Measurements from ENCODE around the gene CDX1. TPM values are rescaled to one million over a fixed set of nuclear protein-coding genes. Genes with fewer than 3 reads are reported as not detected.

CDX1 gene
- total RNA-seq, 2 donors from 2014 or later, result not detected

GRCh38 chr5:150167908-150168307 is 1.3 kb downstream of the CDX1 start:
- Histone ChIP-seq H3K9ac (ENCODE audit: extremely low read depth, low read length, poor library complexity, severe bottlenecking) (no peak overlapping the region), H3K4me3 (ENCODE audit: low read length) (no peak overlapping the region), H3K36me3 (ENCODE audit: control insufficient read depth, insufficient read depth, low read length) (no peaks in the 10 kb centered on the region), H3K27ac (ENCODE audit: low read depth, low read length) (no peak overlapping the region), H3K9me3 (ENCODE audit: control insufficient read depth, low read length) (no peaks in the 10 kb centered on the region), H3K4me1 (ENCODE audit: control insufficient read depth, insufficient read depth, low read length) (peaks cover 3% of the 10 kb centered on the region), H3K27me3 (ENCODE audit: control insufficient read depth, insufficient read depth, low read length, poor library complexity, severe bottlenecking) (peaks cover 71% of the 10 kb centered on the region)
- Mint-ChIP-seq H3K9me3 (no peaks in the 10 kb centered on the region), H3K27me3 (ENCODE audit: insufficient read depth) (peaks cover 88% of the 10 kb centered on the region), H3K36me3 (ENCODE audit: low read depth) (no peaks in the 10 kb centered on the region), H3K4me3 (peak overlapping the region; percentile 36), H3K27ac (no peak overlapping the region), H3K4me1 (peaks cover 24% of the 10 kb centered on the region)
- DNase-seq, result peak; percentile 74
- WGBS, 2 experiments (ENCODE audit: insufficient coverage in 1 of 2, insufficient read length in 1 of 2), result 43 to 56% methylated on average over 10 to 14 of the region's 14 CpGs
- peak; percentile 71 for TF ChIP-seq CTCF (conservative IDR thresholded peaks at IDR 0.05)

GRCh38 chr5:150168864-150169263 is 2.3 kb downstream of the CDX1 start:
- H3K9me3 ChIP-seq (ENCODE audit: control insufficient read depth, low read length), result no peaks in the 10 kb centered on the region
- 61 to 82% methylated on average over 2 to 3 of the region's 3 CpGs for WGBS, 2 experiments (ENCODE audit: insufficient coverage in 1 of 2, insufficient read length in 1 of 2)
- H3K27ac Mint-ChIP-seq, result no peak overlapping the region
- no peak overlapping the region for H3K9ac ChIP-seq (ENCODE audit: extremely low read depth, low read length, poor library complexity, severe bottlenecking)
- H3K4me1 Mint-ChIP-seq, result peaks cover 28% of the 10 kb centered on the region
- peaks cover 91% of the 10 kb centered on the region for H3K27me3 Mint-ChIP-seq (ENCODE audit: insufficient read depth)
- peaks cover 3% of the 10 kb centered on the region for H3K4me1 ChIP-seq (ENCODE audit: control insufficient read depth, insufficient read depth, low read length)
- DNase-seq, result no peak
- no peak for TF ChIP-seq CTCF (conservative IDR thresholded peaks at IDR 0.05)
- no peak overlapping the region for H3K4me3 ChIP-seq (ENCODE audit: low read length)
- H3K36me3 Mint-ChIP-seq (ENCODE audit: low read depth), result no peaks in the 10 kb centered on the region
- H3K27ac ChIP-seq (ENCODE audit: low read depth, low read length), result no peak overlapping the region
- no peaks in the 10 kb centered on the region for H3K36me3 ChIP-seq (ENCODE audit: control insufficient read depth, insufficient read depth, low read length)
- peaks cover 72% of the 10 kb centered on the region for H3K27me3 ChIP-seq (ENCODE audit: control insufficient read depth, insufficient read depth, low read length, poor library complexity, severe bottlenecking)
- no peaks in the 10 kb centered on the region for H3K9me3 Mint-ChIP-seq
- H3K4me3 Mint-ChIP-seq, result no peak overlapping the region

GRCh38 chr5:150172145-150172544 is 5.6 kb downstream of the CDX1 start:
- no peaks in the 10 kb centered on the region for H3K9me3 Mint-ChIP-seq
- no peak overlapping the region for H3K9ac ChIP-seq (ENCODE audit: extremely low read depth, low read length, poor library complexity, severe bottlenecking)
- 93 to 100% methylated on average over 1 of the region's 1 CpG for WGBS, 2 experiments (ENCODE audit: insufficient coverage in 1 of 2, insufficient read length in 1 of 2)
- H3K36me3 ChIP-seq (ENCODE audit: control insufficient read depth, insufficient read depth, low read length), result no peaks in the 10 kb centered on the region
- peaks cover 24% of the 10 kb centered on the region for H3K4me1 Mint-ChIP-seq
- H3K27me3 ChIP-seq (ENCODE audit: control insufficient read depth, insufficient read depth, low read length, poor library complexity, severe bottlenecking), result peaks cover 48% of the 10 kb centered on the region
- DNase-seq, result no peak
- peaks cover 85% of the 10 kb centered on the region for H3K27me3 Mint-ChIP-seq (ENCODE audit: insufficient read depth)
- no peaks in the 10 kb centered on the region for H3K36me3 Mint-ChIP-seq (ENCODE audit: low read depth)
- peaks cover 3% of the 10 kb centered on the region for H3K4me1 ChIP-seq (ENCODE audit: control insufficient read depth, insufficient read depth, low read length)
- no peak overlapping the region for H3K27ac Mint-ChIP-seq
- H3K4me3 ChIP-seq (ENCODE audit: low read length), result no peak overlapping the region
- TF ChIP-seq CTCF (conservative IDR thresholded peaks at IDR 0.05), result no peak
- no peak overlapping the region for H3K27ac ChIP-seq (ENCODE audit: low read depth, low read length)
- no peak overlapping the region for H3K4me3 Mint-ChIP-seq
- H3K9me3 ChIP-seq (ENCODE audit: control insufficient read depth, low read length), result no peaks in the 10 kb centered on the region
